ENCODE results near the gene KLHL7.

The KLHL7 gene

GRCh38 chr7:23136216-23136615, 30.6 kb downstream of the KLHL7 start:
- Histone ChIP-seq H3K36me3 (ENCODE audit: insufficient read depth) (no peaks in the 10 kb centered on the region), H4K20me1 (ENCODE audit: insufficient read depth) (no peaks in the 10 kb centered on the region), H3K79me2 (ENCODE audit: insufficient read depth, low read depth) (no peaks in the 10 kb centered on the region), H2AFZ (ENCODE audit: low read depth) (no peak overlapping the region), H3K9ac (no peak overlapping the region), H3K4me3 (IDR thresholded peaks at IDR 0.05; ENCODE audit: insufficient read depth, low read depth, low read length) (no peak overlapping the region), H3K27me3 (ENCODE audit: insufficient read depth, low read depth) (no peaks in the 10 kb centered on the region), H3K4me2 (no peak overlapping the region), H3K4me1 (ENCODE audit: low read depth, poor library complexity, severe bottlenecking) (no peaks in the 10 kb centered on the region), H3K27ac (no peak overlapping the region)
- no peak for TF ChIP-seq CTCF (conservative IDR thresholded peaks at IDR 0.05; ENCODE audit: low read depth, low read length)

- H3K4me1 ChIP-seq (ENCODE audit: low read depth, poor library complexity, severe bottlenecking): no peaks in the 10 kb centered on the region
- H3K4me3 ChIP-seq (IDR thresholded peaks at IDR 0.05; ENCODE audit: insufficient read depth, low read depth, low read length): no peak overlapping the region
- H3K79me2 ChIP-seq (ENCODE audit: insufficient read depth, low read depth): no peaks in the 10 kb centered on the region
- H3K27me3 ChIP-seq (ENCODE audit: insufficient read depth, low read depth): no peaks in the 10 kb centered on the region
- no peak for TF ChIP-seq CTCF (conservative IDR thresholded peaks at IDR 0.05; ENCODE audit: low read depth, low read length)
- no peak overlapping the region for H2AFZ ChIP-seq (ENCODE audit: low read depth)
- H3K36me3 ChIP-seq (ENCODE audit: insufficient read depth): no peaks in the 10 kb centered on the region
- H4K20me1 ChIP-seq (ENCODE audit: insufficient read depth): no peaks in the 10 kb centered on the region
- no peak overlapping the region for H3K4me2 ChIP-seq
- H3K27ac ChIP-seq: no peak overlapping the region
- no peak overlapping the region for H3K9ac ChIP-seq
Observed at GRCh38 chr7:23157679-23158078, 52.1 kb downstream of the KLHL7 start.

GRCh38 chr7:23158546-23158945, 53.0 kb downstream of the KLHL7 start:
- H3K36me3 ChIP-seq (ENCODE audit: insufficient read depth): no peaks in the 10 kb centered on the region
- no peak overlapping the region for H2AFZ ChIP-seq (ENCODE audit: low read depth)
- H3K27me3 ChIP-seq (ENCODE audit: insufficient read depth, low read depth): no peaks in the 10 kb centered on the region
- H3K79me2 ChIP-seq (ENCODE audit: insufficient read depth, low read depth): no peaks in the 10 kb centered on the region
- H3K4me1 ChIP-seq (ENCODE audit: low read depth, poor library complexity, severe bottlenecking): no peaks in the 10 kb centered on the region
- H3K4me3 ChIP-seq (IDR thresholded peaks at IDR 0.05; ENCODE audit: insufficient read depth, low read depth, low read length): no peak overlapping the region
- no peak overlapping the region for H3K4me2 ChIP-seq
- H4K20me1 ChIP-seq (ENCODE audit: insufficient read depth): no peaks in the 10 kb centered on the region
- no peak for TF ChIP-seq CTCF (conservative IDR thresholded peaks at IDR 0.05; ENCODE audit: low read depth, low read length)
- no peak overlapping the region for H3K27ac ChIP-seq
- no peak overlapping the region for H3K9ac ChIP-seq

GRCh38 chr7:23161482-23161881, 55.9 kb downstream of the KLHL7 start:
- H3K4me2 ChIP-seq: no peak overlapping the region
- H3K36me3 ChIP-seq (ENCODE audit: insufficient read depth): no peaks in the 10 kb centered on the region
- H3K79me2 ChIP-seq (ENCODE audit: insufficient read depth, low read depth): no peaks in the 10 kb centered on the region
- H3K4me1 ChIP-seq (ENCODE audit: low read depth, poor library complexity, severe bottlenecking): no peaks in the 10 kb centered on the region
- no peaks in the 10 kb centered on the region for H3K27me3 ChIP-seq (ENCODE audit: insufficient read depth, low read depth)
- no peak overlapping the region for H2AFZ ChIP-seq (ENCODE audit: low read depth)
- no peak for TF ChIP-seq CTCF (conservative IDR thresholded peaks at IDR 0.05; ENCODE audit: low read depth, low read length)
- no peaks in the 10 kb centered on the region for H4K20me1 ChIP-seq (ENCODE audit: insufficient read depth)
- no peak overlapping the region for H3K4me3 ChIP-seq (IDR thresholded peaks at IDR 0.05; ENCODE audit: insufficient read depth, low read depth, low read length)
- H3K27ac ChIP-seq: no peak overlapping the region
- no peak overlapping the region for H3K9ac ChIP-seq

GRCh38 chr7:23164846-23165245, 59.3 kb downstream of the KLHL7 start:
- Histone ChIP-seq H3K4me2 (no peak overlapping the region), H3K9ac (no peak overlapping the region), H3K27me3 (ENCODE audit: insufficient read depth, low read depth) (no peaks in the 10 kb centered on the region), H3K4me1 (ENCODE audit: low read depth, poor library complexity, severe bottlenecking) (no peaks in the 10 kb centered on the region), H3K36me3 (ENCODE audit: insufficient read depth) (no peaks in the 10 kb centered on the region), H3K27ac (no peak overlapping the region), H3K4me3 (IDR thresholded peaks at IDR 0.05; ENCODE audit: insufficient read depth, low read depth, low read length) (no peak overlapping the region), H3K79me2 (ENCODE audit: insufficient read depth, low read depth) (no peaks in the 10 kb centered on the region), H2AFZ (ENCODE audit: low read depth) (no peak overlapping the region), H4K20me1 (ENCODE audit: insufficient read depth) (no peaks in the 10 kb centered on the region)
- no peak for TF ChIP-seq CTCF (conservative IDR thresholded peaks at IDR 0.05; ENCODE audit: low read depth, low read length)
